Stimulated activated naive CD8-positive, alpha-beta T cell treated with anti-CD3 and anti-CD28 coated beads, Interleukin-15, Interleukin-2, amounts not matched to agents 100 U/mL and 50 U/mL, for 24 hours (primary cell): ENCODE data around the gene S100A7A.
"Not testable (repeated sequence)": the region's sequence is repeated elsewhere in the genome, so short reads cannot be mapped to it uniquely, and the experiment has no call there.

Experiments
- ATAC-seq: fragments of 150-1000 bp; cut with Tn5 transposase; one replicate; pipeline ENCODE4 v1.10.0; 2021
- DNase-seq: peaks from one replicate; pipeline ENCODE4 v3.0.0; 2021

The S100A7A gene

DNA sequence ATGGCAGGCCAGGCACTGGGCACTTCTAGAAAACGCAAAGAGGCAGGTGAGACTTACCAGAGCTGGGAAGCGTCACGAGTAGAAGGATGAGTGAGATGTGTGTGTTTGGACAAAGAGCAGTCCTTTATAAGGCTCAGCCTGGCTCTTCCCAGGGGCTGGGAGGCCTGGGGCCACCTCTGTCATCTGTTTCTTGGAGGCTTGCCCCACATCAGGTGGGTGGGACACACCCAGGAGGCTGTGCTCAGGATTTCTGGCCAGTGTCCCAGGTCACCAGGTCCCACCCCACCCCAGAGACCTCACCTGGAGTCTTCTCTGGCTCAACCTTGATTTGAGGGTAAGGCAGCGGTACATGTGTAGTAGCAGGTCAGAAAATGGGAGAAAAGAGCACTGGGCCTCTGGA lies 44.2 kb downstream of the S100A7A start, which contains the start of gene S100A7:
S100A7 (minus strand) TSS at position 101 of the 400 bp plus-strand sequence. CDS start 1,638 bp downstream, outside the sequence.
- ATAC-seq, result no peak
- DNase-seq, result no peak

DNA sequence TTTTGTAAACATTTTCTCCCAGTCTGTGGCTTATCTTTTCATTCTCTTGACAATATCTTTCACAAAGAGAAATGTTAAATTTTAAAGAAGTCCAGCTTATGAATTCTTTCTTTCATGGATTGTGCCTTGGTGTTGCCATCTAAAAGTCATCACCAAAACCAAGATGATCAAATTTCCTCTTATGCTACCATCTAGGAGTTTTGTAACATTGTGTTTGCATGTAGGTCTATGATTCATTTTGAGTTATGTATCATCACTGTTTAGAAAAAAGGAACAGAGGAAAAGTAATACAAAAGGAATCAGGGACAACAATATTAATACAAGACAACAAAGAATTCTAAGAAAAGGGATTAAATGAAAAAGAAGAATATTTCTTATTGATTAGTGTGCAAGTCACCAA lies 46.4 kb downstream of the S100A7A start:
- ATAC-seq, DNase-seq: not testable (repeated sequence)

GRCh38 chr1:153465811-153466636 lies 49.7 kb downstream of the S100A7A start:
- peak; percentile 73 for ATAC-seq
- DNase-seq, result peak; percentile 75

- no peak for DNase-seq
- no peak for ATAC-seq
Observed at GRCh38 chr1:153466908-153467307, 50.6 kb downstream of the S100A7A start.

DNA sequence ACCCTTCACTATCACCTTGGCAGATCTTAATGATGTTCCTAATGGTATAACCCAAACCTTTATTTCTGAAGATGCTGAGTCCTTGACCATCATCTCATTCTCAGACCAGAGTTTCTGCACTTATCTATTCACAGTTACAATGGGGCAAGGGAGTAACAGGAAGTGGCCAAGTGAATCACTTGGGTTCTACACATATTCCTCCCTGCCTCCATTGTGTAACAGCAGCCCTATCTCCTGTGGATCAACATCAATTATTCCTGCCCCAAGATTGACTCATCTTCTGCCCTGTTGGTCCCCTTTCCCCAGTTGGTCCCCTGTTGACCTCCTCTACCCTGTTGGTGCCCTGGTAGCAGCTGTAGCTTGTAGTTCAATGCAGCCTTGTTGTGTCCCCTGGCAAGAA lies 54.4 kb downstream of the S100A7A start:
- ATAC-seq (no peak), DNase-seq (no peak)
